Activated CD8-positive, alpha-beta memory T cell treated with anti-CD3 and anti-CD28 coated beads for 36 hours (primary cell): ENCODE results near the gene PRDX3. TPM values are rescaled to one million over a fixed set of nuclear protein-coding genes. Genes with fewer than 3 reads are reported as not detected.

Experiments used
- CTCF ChIA-PET: fragments of 350-600 bp; sonication (Branson Sonifier 250); formaldehyde crosslinking; loops from one replicate; lab custom pipeline; 2021; ENCODE audit warnings: antibody characterized with exemption; lab: Charles Lee
- POLR2A ChIA-PET: fragments of 350-600 bp; sonication (Branson Sonifier 250); formaldehyde crosslinking; loops from one replicate; lab custom pipeline; 2021; ENCODE audit warnings: antibody characterized with exemption; lab: Charles Lee
- total RNA-seq, 2 experiments: library from RNA; stranded (reverse); gene quantifications; one replicate each; pipeline ENCODE4 v1.2.3, GENCODE V29; 2021

PRDX3 gene
- total RNA-seq, 2 experiments from 2014 or later = 216 to 217 TPM

- ChIA-PET POLR2A (interaction anchor here (1.1 kb wide), 1 partner anchor 32 kb away, joined by 3 read pairs; no protein-coding TSS in a partner anchor), CTCF (interaction anchor here (0.5 to 3.9 kb wide), 12 partner anchors 9 to 282 kb away, joined by 3 to 19 read pairs (median 4); no protein-coding TSS in a partner anchor)
Measured at GRCh38 chr10:119208553-119208940, 29.9 kb upstream of the PRDX3 start.

GRCh38 chr10:119207713-119208552 is 29.3 kb upstream of the PRDX3 start:
- ChIA-PET CTCF (interaction anchor here (0.5 to 4.0 kb wide), 15 partner anchors 9 to 237 kb away, joined by 3 to 21 read pairs (median 4); no protein-coding TSS in a partner anchor), POLR2A (interaction anchor here (0.6 to 1.8 kb wide), 9 partner anchors 32 to 435 kb away, joined by 3 to 9 read pairs (median 4); partner anchors contain the start of genes EIF3A and SFXN4)

- POLR2A ChIA-PET = interaction anchor here (0.6 to 1.8 kb wide), 13 partner anchors 9 to 436 kb away, joined by 3 to 9 read pairs (median 4); partner anchors contain the start of genes EIF3A, PRDX3 and SFXN4
- CTCF ChIA-PET = interaction anchor here (1.0 to 4.0 kb wide), 17 partner anchors 9 to 332 kb away, joined by 3 to 21 read pairs (median 6); no protein-coding TSS in a partner anchor
Measured at GRCh38 chr10:119207366-119207666, 28.7 kb upstream of the PRDX3 start, which contains the start of gene GRK5. TSS of gene GRK5 (plus strand) at chr10:119207571. CDS start at chr10:119207918, 347 bp downstream.

- ChIA-PET POLR2A (interaction anchor here (0.5 to 1.8 kb wide), 20 partner anchors 9 to 666 kb away, joined by 3 to 9 read pairs (median 3); partner anchors contain the start of genes EIF3A, MCMBP, PRDX3 and SFXN4), CTCF (interaction anchor here (0.8 to 4.0 kb wide), 23 partner anchors 8 to 337 kb away, joined by 3 to 21 read pairs (median 5); no protein-coding TSS in a partner anchor)
Measured at GRCh38 chr10:119206603-119207365, 28.2 kb upstream of the PRDX3 start.

- CTCF ChIA-PET = interaction anchor here (0.7 to 4.0 kb wide), 21 partner anchors 11 to 338 kb away, joined by 3 to 21 read pairs (median 5); no protein-coding TSS in a partner anchor
- POLR2A ChIA-PET = interaction anchor here (0.5 to 1.8 kb wide), 12 partner anchors 8 to 667 kb away, joined by 3 to 9 read pairs (median 3); partner anchors contain the start of genes MCMBP, PRDX3 and SFXN4
Measured at GRCh38 chr10:119205894-119206602, 27.4 kb upstream of the PRDX3 start.

DNA sequence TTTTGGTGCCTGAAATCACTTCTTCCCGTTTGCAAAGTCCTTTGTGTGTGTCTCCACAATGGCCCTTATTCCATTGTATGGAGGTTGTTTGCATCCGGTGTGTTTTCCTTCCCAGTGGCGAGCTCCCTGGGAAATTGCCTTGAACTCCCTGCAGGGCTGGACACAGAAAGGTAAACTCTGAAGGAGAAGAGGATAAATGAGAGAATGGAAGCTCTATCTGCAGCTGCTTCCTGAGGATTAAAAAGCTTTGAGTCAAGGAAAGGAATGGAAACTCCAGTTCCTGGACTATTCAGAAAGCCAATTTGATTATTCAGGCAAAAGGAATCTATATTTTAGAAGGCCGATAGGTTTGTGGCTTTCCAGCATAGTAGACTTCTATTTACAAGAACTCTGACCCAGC is 24.4 kb upstream of the PRDX3 start:
- CTCF ChIA-PET = interaction anchor here (0.7 to 1.2 kb wide), 3 partner anchors 217 to 242 kb away, joined by 3 read pairs; no protein-coding TSS in a partner anchor
- POLR2A ChIA-PET = no interaction called here

DNA sequence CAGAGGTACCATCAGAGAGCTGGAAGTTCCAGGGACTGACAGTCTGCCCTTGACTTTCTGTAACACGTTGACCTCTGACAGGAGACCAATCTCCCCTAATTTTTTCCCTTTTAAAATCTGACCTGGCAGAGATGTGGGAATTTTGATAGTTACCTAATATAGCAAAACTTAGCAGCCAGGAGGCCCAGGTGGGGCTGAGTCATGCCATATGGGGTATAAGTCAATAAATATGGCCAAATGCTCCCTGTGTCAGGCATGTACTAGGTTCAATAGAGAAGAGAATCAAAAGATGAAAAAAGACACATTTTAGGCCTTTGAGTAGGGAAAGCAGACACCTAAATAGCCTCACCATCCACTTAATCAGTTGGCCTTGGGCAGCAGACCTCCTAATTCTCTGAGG is 22.6 kb upstream of the PRDX3 start:
- POLR2A ChIA-PET = no interaction called here
- CTCF ChIA-PET = interaction anchor here (2.1 kb wide), 1 partner anchor 244 kb away, joined by 7 read pairs; no protein-coding TSS in a partner anchor

- CTCF ChIA-PET = interaction anchor here (0.6 to 2.7 kb wide), 16 partner anchors 8 to 355 kb away, joined by 3 to 14 read pairs (median 4); partner anchors contain the start of gene GRK5
Measured at GRCh38 chr10:119199231-119199992, 20.8 kb upstream of the PRDX3 start.

GRCh38 chr10:119198438-119198837 is 19.8 kb upstream of the PRDX3 start:
- CTCF ChIA-PET = interaction anchor here (0.9 to 2.7 kb wide), 9 partner anchors 9 to 249 kb away, joined by 3 to 14 read pairs (median 7); partner anchors contain the start of gene GRK5
- POLR2A ChIA-PET = interaction anchor here (1.4 kb wide), 1 partner anchor 8 kb away, joined by 9 read pairs; no protein-coding TSS in a partner anchor

More at GRCh38 chr10:119199231-119199992, 20.8 kb upstream of the PRDX3 start:
- POLR2A ChIA-PET = interaction anchor here (0.6 kb wide), 1 partner anchor 345 kb away, joined by 4 read pairs; no protein-coding TSS in a partner anchor

DNA sequence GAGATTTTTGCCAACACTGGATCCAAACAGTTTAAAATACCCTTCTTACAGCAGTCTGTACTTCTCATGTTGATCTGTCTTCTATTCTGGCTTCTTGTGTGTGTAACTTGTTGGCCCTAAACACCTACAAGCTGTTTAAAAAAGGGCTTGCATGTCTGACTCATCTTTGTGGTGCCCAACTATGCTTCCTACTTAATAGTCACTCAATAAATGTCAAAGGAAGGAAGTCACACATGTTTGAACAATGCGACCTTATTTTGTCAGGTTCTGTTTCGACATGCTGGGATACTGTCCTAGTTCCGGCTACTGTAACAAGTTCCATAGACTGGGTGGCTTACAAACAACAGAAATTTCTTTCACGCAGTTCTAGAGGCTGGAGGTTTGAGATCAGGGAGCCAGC is 19.3 kb upstream of the PRDX3 start:
- CTCF ChIA-PET = interaction anchor here (1.4 to 2.7 kb wide), 5 partner anchors 8 to 247 kb away, joined by 7 to 14 read pairs (median 9); partner anchors contain the start of gene GRK5
- POLR2A ChIA-PET = interaction anchor here (1.4 kb wide), 1 partner anchor 9 kb away, joined by 9 read pairs; no protein-coding TSS in a partner anchor

DNA sequence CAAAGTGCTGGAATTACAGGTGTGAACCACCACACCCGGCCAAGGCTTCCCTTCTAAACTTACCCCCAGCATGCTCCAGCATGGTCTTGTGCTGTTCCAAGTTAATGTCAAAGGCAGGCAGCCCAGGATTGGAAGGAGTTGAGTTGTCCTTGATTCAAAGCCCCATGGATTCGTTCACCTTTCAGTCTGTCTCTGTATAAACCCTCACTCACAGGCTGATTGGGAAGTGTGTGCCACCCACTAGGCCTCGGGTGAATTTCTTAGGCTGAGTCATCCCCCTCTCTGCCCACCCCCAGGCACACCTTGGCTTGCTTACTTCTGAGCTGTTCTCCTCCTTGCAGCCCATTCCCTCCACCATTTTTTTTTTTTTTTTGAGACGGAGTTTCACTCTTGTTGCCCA is 13.3 kb upstream of the PRDX3 start:
- POLR2A ChIA-PET = interaction anchor here (0.6 kb wide), 1 partner anchor 293 kb away, joined by 5 read pairs; no protein-coding TSS in a partner anchor
- CTCF ChIA-PET = no interaction called here

GRCh38 chr10:119190954-119191785 is 12.6 kb upstream of the PRDX3 start:
- CTCF ChIA-PET = interaction anchor here (3.5 kb wide), 1 partner anchor 16 kb away, joined by 12 read pairs; the partner anchor contains the start of gene GRK5
- POLR2A ChIA-PET = interaction anchor here (0.6 kb wide), 1 partner anchor 293 kb away, joined by 5 read pairs; no protein-coding TSS in a partner anchor

- ChIA-PET POLR2A (interaction anchor here (0.5 to 0.9 kb wide), 3 partner anchors 19 to 55 kb away, joined by 3 to 15 read pairs (median 5); partner anchors contain the start of gene SFXN4), CTCF (interaction anchor here (2.3 to 3.5 kb wide), 2 partner anchors 8 to 17 kb away, joined by 10 to 12 read pairs; partner anchors contain the start of gene GRK5)
Measured at GRCh38 chr10:119190353-119190752, 11.7 kb upstream of the PRDX3 start.

GRCh38 chr10:119189811-119190282 is 11.2 kb upstream of the PRDX3 start:
- ChIA-PET POLR2A (interaction anchor here (0.6 to 0.9 kb wide), 2 partner anchors 19 to 24 kb away, joined by 3 to 5 read pairs; partner anchors contain the start of gene SFXN4), CTCF (interaction anchor here (2.3 to 3.5 kb wide), 2 partner anchors 9 to 17 kb away, joined by 10 to 12 read pairs; partner anchors contain the start of gene GRK5)
